GM18870 (cell line): Measurements from ENCODE around the gene TOX3.

Experiments
- ATAC-seq: cut with Tn5 transposase; IDR thresholded peaks from one replicate; pipeline ENCODE4 v1.9.1; 2021; ENCODE audit warnings: moderate library complexity; ENCODE audit not compliant: unreplicated experiment

The TOX3 gene

DNA sequence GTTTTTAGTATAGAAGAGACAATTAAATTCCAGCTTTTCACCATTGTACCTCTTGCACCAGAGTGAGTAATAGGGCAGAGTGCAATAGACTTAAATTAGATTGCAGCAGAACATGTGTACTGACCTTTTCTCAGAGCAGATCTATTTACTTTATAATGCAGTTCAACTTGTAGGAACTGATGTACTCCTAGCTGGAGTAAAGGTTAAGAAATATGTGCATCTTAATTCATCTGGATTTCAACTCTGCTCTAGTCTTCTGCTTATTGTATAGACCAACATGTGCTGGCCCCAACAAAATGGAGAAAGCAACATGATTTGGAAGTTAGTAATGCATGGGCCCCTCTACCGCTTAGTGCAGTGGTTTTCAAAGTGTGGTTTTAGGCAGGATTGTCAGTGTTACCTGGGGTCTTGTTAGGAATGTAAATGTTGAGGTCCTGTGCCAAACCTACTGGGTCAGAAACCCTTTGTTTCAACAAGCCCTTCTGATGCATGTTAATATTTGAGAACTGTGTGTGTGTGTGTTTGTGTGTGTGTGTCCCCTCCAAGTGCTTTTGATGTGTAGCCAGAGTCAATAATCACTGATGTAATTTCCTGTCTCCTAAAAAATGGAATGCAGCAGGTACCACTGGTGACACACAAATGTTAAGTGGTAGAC is 138.6 kb downstream of the TOX3 start:
- ATAC-seq = no peak

- ATAC-seq = no peak
Measured at GRCh38 chr16:52407778-52408177, 139.2 kb downstream of the TOX3 start.

- ATAC-seq = no peak
Measured at GRCh38 chr16:52405441-52405840, 141.5 kb downstream of the TOX3 start.

DNA sequence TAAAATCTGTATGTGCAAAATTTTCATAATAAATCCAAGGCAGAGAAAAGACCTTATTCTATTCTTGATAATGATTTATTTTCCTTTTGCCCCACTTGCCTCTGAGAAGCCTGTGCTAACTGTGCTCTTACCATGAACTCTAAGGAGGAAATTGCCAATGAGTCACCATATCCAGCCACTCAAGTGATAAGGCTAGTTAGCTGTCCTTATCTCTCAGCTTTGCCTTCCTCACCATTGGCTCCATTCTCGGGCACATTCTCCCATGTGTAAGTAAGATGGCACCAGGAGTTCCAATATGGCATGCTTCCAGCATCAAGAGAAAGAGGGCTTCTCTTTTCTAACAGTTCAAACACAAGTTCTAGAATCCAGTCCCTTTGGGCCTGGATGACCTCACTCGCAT is 142.4 kb downstream of the TOX3 start:
- no peak for ATAC-seq

DNA sequence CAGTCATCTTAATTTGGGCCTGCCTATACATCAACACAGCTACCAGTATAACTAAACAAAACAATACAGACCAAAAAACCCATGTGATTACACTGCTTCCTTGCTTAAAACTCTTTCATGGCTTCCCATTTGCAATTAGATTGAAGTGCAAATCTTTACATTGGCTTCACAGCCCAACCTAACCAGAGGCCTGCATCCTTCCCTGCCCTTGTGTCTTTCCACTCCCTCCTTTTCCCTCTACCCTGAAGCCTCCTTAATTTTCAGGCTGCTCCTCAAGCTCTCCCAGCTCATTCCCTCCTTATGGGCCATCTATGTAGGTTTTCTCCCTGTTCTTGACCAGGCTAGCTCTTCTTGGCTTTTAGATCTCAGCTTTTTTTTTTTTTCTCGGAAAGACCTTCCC is 147.8 kb downstream of the TOX3 start:
- no peak for ATAC-seq

GRCh38 chr16:52398491-52398960 is 148.4 kb downstream of the TOX3 start:
- no peak for ATAC-seq

GRCh38 chr16:52398021-52398420 is 148.9 kb downstream of the TOX3 start:
- no peak for ATAC-seq

GRCh38 chr16:52393448-52393847 is 153.5 kb downstream of the TOX3 start:
- no peak for ATAC-seq

DNA sequence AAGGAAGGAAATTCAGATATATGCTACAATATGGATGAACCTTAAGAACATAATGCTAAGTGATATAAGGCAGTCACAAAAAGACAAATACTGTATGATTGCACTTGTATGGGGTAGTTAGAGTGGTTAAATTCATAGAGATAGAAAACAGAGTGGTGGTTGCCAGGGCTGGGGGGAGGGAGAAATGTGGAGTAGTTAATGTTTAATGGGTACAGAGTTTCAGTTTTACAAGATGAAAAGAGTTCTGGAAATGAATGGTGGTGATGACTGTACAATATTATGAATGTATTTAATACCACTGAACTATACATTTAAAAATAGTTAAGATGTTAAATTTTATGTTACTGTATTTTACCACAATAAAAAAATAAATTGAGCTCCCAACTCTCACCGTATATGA is 157.9 kb downstream of the TOX3 start:
- no peak for ATAC-seq
